H1 (cell line): ENCODE results near the gene ZNF316. TPM values are rescaled to one million over a fixed set of nuclear protein-coding genes. Genes with fewer than 3 reads are reported as not detected.

ENCODE experiments used
- CTCF ChIA-PET: fragments of 300-600 bp; sonication (Branson Sonifier 250); formaldehyde crosslinking; loops from one replicate; lab custom pipeline; 2021; ENCODE audit not compliant: partially characterized antibody; lab: Charles Lee
- POLR2A ChIA-PET: fragments of 300-600 bp; sonication (Branson Sonifier 250); formaldehyde crosslinking; loops from one replicate; lab custom pipeline; 2021; ENCODE audit warnings: inconsistent platforms; ENCODE audit not compliant: partially characterized antibody; lab: Charles Lee
- DNase-seq, 2 experiments: peaks; one replicate each; pipeline versions ENCODE4 v3.0.0 to v3.0.0-alpha.2; 2010 to 2022; ENCODE audit warnings: low spot score in 2 of 2, low read depth in 1 of 2, mixed read lengths in 1 of 2
- FAIRE-seq: peaks from 2 replicates; lab custom pipeline; 2011; peaks lifted over from hg19 to GRCh38; lab: Jason Lieb, UNC
- H2AFZ ChIP-seq: 2 replicates; pipeline ENCODE4 v1.8.1; 2012; ENCODE audit warnings: low read length, inconsistent platforms
- H2AK5ac ChIP-seq: 2 replicates; pipeline ENCODE4 v1.6.1; 2013; ENCODE audit warnings: low read depth, low read length
- H2BK120ac ChIP-seq: replicated peaks from 2 replicates; pipeline ENCODE3; 2013; ENCODE audit warnings: low read depth, low read length, inconsistent platforms
- H2BK12ac ChIP-seq: 2 replicates; pipeline ENCODE4 v1.6.1; 2013; ENCODE audit warnings: low read depth, low read length
- H2BK15ac ChIP-seq: 2 replicates; pipeline ENCODE4 v1.6.1; 2013; ENCODE audit warnings: low read length
- H2BK20ac ChIP-seq: 2 replicates; pipeline ENCODE4 v1.6.1; 2013; ENCODE audit warnings: low read length
- H2BK5ac ChIP-seq: 2 replicates; pipeline ENCODE4 v1.6.1; 2013; ENCODE audit warnings: low read depth, low read length
- H3K14ac ChIP-seq: 2 replicates; pipeline ENCODE4 v1.6.1; 2013; ENCODE audit warnings: inconsistent platforms; ENCODE audit not compliant: insufficient read length
- H3K18ac ChIP-seq: 2 replicates; pipeline ENCODE4 v1.6.1; 2013; ENCODE audit warnings: low read length; ENCODE audit errors: extremely low read depth
- H3K23ac ChIP-seq: 2 replicates; pipeline ENCODE4 v1.6.1; 2013; ENCODE audit warnings: inconsistent platforms; ENCODE audit not compliant: insufficient read length
- H3K23me2 ChIP-seq: 2 replicates; pipeline ENCODE4 v1.6.1; 2013; ENCODE audit warnings: low read depth, low read length
- H3K27ac ChIP-seq: 2 replicates; pipeline ENCODE4 v1.6.1; 2011; ENCODE audit warnings: low read depth, low read length, inconsistent platforms
- H3K27me3 ChIP-seq, 4 experiments: replicated peaks in 1 of 4; 1 replicate in 1 of 4; 2 replicates in 3 of 4; pipeline versions ENCODE4 v1.6.1 to v1.8.1; 2011 to 2013; ENCODE audit warnings: low read length in 3 of 4, mild to moderate bottlenecking in 3 of 4, inconsistent platforms in 2 of 4, mixed read lengths in 2 of 4, moderate library complexity in 1 of 4; ENCODE audit not compliant: control insufficient read depth in 3 of 4, insufficient read depth in 3 of 4; ENCODE audit errors: extremely low read depth in 1 of 4
- H3K36me3 ChIP-seq, 4 experiments: 2 replicates each; pipeline versions ENCODE4 v1.6.1 to v1.8.1; 2011 to 2013; ENCODE audit warnings: mild to moderate bottlenecking in 4 of 4, low read length in 3 of 4, moderate library complexity in 2 of 4, control low read depth in 1 of 4, inconsistent platforms in 1 of 4; ENCODE audit not compliant: insufficient read depth in 4 of 4, control insufficient read depth in 2 of 4
- H3K4ac ChIP-seq: replicated peaks from 2 replicates; pipeline ENCODE3; 2013; ENCODE audit warnings: low read length, low read depth, mixed read lengths, inconsistent platforms; ENCODE audit not compliant: insufficient read length
- H3K4me1 ChIP-seq, 4 experiments: replicated peaks in 1 of 4; 1 replicate in 1 of 4; 2 replicates in 3 of 4; pipeline versions ENCODE4 v1.6.1 to v1.8.1; 2011 to 2013; ENCODE audit warnings: low read length in 3 of 4, inconsistent platforms in 2 of 4, mixed read lengths in 1 of 4; ENCODE audit not compliant: insufficient read depth in 4 of 4, control insufficient read depth in 3 of 4
- H3K4me2 ChIP-seq, 2 experiments: 2 replicates each; pipeline versions ENCODE4 v1.6.1 to v1.8.1; 2011 to 2013; ENCODE audit warnings: low read depth in 2 of 2, low read length in 2 of 2, control low read depth in 1 of 2, inconsistent platforms in 1 of 2, mild to moderate bottlenecking in 1 of 2; ENCODE audit not compliant: insufficient read depth in 1 of 2
- H3K4me3 ChIP-seq, 4 experiments: fragments of 200-600, 300-600 bp in 1 of 4; sonication (generic), shearing (Covaris generic), sonication (Bioruptor Twin) in 1 of 4; 2 replicates each; pipeline versions ENCODE4 v1.5.1 to v1.8.1; 2011 to 2016; ENCODE audit warnings: low read length in 4 of 4, low read depth in 3 of 4, control low read depth in 2 of 4, inconsistent platforms in 2 of 4, mild to moderate bottlenecking in 2 of 4, mixed read lengths in 1 of 4, moderate library complexity in 1 of 4; ENCODE audit not compliant: insufficient read depth in 2 of 4; ENCODE audit errors: extremely low read depth in 1 of 4
- H3K56ac ChIP-seq: replicated peaks from 2 replicates; pipeline ENCODE3; 2013; ENCODE audit warnings: low read depth, mild to moderate bottlenecking, mixed read lengths, low read length, inconsistent platforms; ENCODE audit not compliant: insufficient read length
- H3K79me1 ChIP-seq: 2 replicates; pipeline ENCODE4 v1.6.1; 2013; ENCODE audit warnings: low read depth, low read length, control low read depth
- H3K79me2 ChIP-seq, 2 experiments: 2 replicates each; pipeline versions ENCODE4 v1.6.1 to v1.8.1; 2012 to 2013; ENCODE audit warnings: low read length in 2 of 2, mild to moderate bottlenecking in 2 of 2, inconsistent platforms in 1 of 2; ENCODE audit not compliant: insufficient read depth in 2 of 2, control insufficient read depth in 1 of 2
- H3K9ac ChIP-seq, 4 experiments: replicated peaks in 1 of 4; 1 replicate in 1 of 4; 2 replicates in 3 of 4; pipeline versions ENCODE4 v1.6.1 to v1.8.1; 2011 to 2013; ENCODE audit warnings: low read depth in 3 of 4, low read length in 3 of 4, control low read depth in 2 of 4, mild to moderate bottlenecking in 2 of 4, moderate library complexity in 2 of 4, inconsistent platforms in 1 of 4; ENCODE audit errors: extremely low read depth in 1 of 4
- H3K9me3 ChIP-seq, 2 experiments: 2 replicates each; pipeline versions ENCODE4 v1.6.1 to v1.8.1; 2012 to 2013; ENCODE audit warnings: mild to moderate bottlenecking in 2 of 2, moderate library complexity in 2 of 2, control low read depth in 1 of 2, inconsistent platforms in 1 of 2, low read depth in 1 of 2, low read length in 1 of 2, mixed read lengths in 1 of 2; ENCODE audit not compliant: insufficient read depth in 2 of 2
- H4K20me1 ChIP-seq, 2 experiments: replicated peaks in 1 of 2; 2 replicates each; pipeline versions ENCODE3 to v1.8.1; 2011 to 2013; ENCODE audit warnings: inconsistent platforms in 2 of 2, low read length in 2 of 2, mild to moderate bottlenecking in 1 of 2; ENCODE audit not compliant: insufficient read depth in 2 of 2, control insufficient read depth in 1 of 2
- H4K5ac ChIP-seq: 2 replicates; pipeline ENCODE4 v1.6.1; 2013; ENCODE audit warnings: low read length, low read depth, mixed read lengths, inconsistent platforms; ENCODE audit not compliant: insufficient read length
- H4K8ac ChIP-seq: 2 replicates; pipeline ENCODE4 v1.8.0; 2013; ENCODE audit warnings: mild to moderate bottlenecking, moderate library complexity, low read length, inconsistent platforms; ENCODE audit not compliant: insufficient read depth; ENCODE audit errors: extremely low read depth
- H4K91ac ChIP-seq: replicated peaks from 2 replicates; pipeline ENCODE3; 2013; ENCODE audit warnings: low read length, mixed read lengths, inconsistent platforms; ENCODE audit not compliant: insufficient read length
- ASH2L ChIP-seq: fragments of 200-600, 300-600 bp; sonication (generic); IDR thresholded peaks from one replicate; pipeline ENCODE4 v1.7.1; 2017; ENCODE audit warnings: low read length
- EP300 ChIP-seq, 2 experiments: IDR thresholded peaks; 1 replicate in 1 of 2; 2 replicates in 1 of 2; pipeline ENCODE4 v1.6.1; 2011 to 2012; ENCODE audit warnings: low read depth in 2 of 2, low read length in 2 of 2, mild to moderate bottlenecking in 2 of 2, borderline replicate concordance in 1 of 2, inconsistent platforms in 1 of 2, moderate library complexity in 1 of 2
- GABPA ChIP-seq: IDR thresholded peaks from 2 replicates; pipeline ENCODE4 v1.6.1; 2011; ENCODE audit warnings: mild to moderate bottlenecking, low read length, moderate library complexity, borderline replicate concordance; ENCODE audit not compliant: insufficient read depth
- NRF1 ChIP-seq: IDR thresholded peaks from 2 replicates; pipeline ENCODE4 v1.6.1; 2011; ENCODE audit warnings: mild to moderate bottlenecking, low read depth, low read length, improper control_type of control experiment
- RXRA ChIP-seq: IDR thresholded peaks from 2 replicates; pipeline ENCODE4 v1.6.1; 2011; ENCODE audit warnings: low read depth, mild to moderate bottlenecking, low read length, moderate library complexity; ENCODE audit not compliant: insufficient read depth
- SAP30 ChIP-seq: fragments of 300-600 bp; sonication (generic); IDR thresholded peaks from 2 replicates; pipeline ENCODE4 v1.7.1; 2012; ENCODE audit warnings: low read length, moderate library complexity, mild to moderate bottlenecking, inconsistent platforms; ENCODE audit not compliant: insufficient read depth, insufficient replicate concordance
- SUZ12 ChIP-seq: fragments of 200-600 bp; sonication (generic); IDR thresholded peaks from 2 replicates; pipeline ENCODE4 v1.6.1; 2012; ENCODE audit warnings: mild to moderate bottlenecking, inconsistent platforms, low read length, moderate library complexity, mixed read lengths
- TEAD4 ChIP-seq: IDR thresholded peaks from 2 replicates; pipeline ENCODE4 v1.6.1; 2012; ENCODE audit warnings: low read depth, low read length, inconsistent platforms, mixed read lengths
- USF2 ChIP-seq: IDR thresholded peaks from 2 replicates; pipeline ENCODE4 v1.6.1; 2011; ENCODE audit warnings: low read length, improper control_type of control experiment
- WGBS, 2 experiments: shearing (Covaris generic) in 1 of 2; methylation state at CpG; one replicate each; pipeline versions ENCODE4 v1.1.6 to v1.1.7; 2013 to 2015; ENCODE audit warnings: low lambda C conversion rate in 2 of 2, mixed read lengths in 2 of 2, inconsistent platforms in 1 of 2, low coverage in 1 of 2, missing lambda C conversion rate in 1 of 2; ENCODE audit not compliant: insufficient replicate concordance in 2 of 2, insufficient coverage in 1 of 2, insufficient read length in 1 of 2; ENCODE audit errors: extremely low coverage in 1 of 2, missing lambda C conversion rate in 1 of 2; 5-methylcytosine and 5-hydroxymethylcytosine counted together
- polyA plus RNA-seq, 7 experiments: library from polyadenylated mRNA; depleted of rRNA in 3 of 7; stranded (reverse) in 5 of 7; unstranded in 2 of 7; fragments of >200 nt in 5 of 7; fragments of 200-250 nt in 2 of 7; gene quantifications; 1 replicate in 5 of 7; 2 replicates in 1 of 7; 4 replicates in 1 of 7; pipeline versions ENCODE4 v1.2.1 to v1.2.3, GENCODE V29; 2011 to 2013; ENCODE audit warnings: missing spikeins in 2 of 7, mixed read lengths in 2 of 7
- total RNA-seq: library from RNA; stranded (reverse); fragmentation: NEBNext Ultra II Directional; extraction: Animal tissue kit (Norgen Biotek cat#: 25700); gene quantifications from 2 replicates; pipeline ENCODE4 v1.2.1, GENCODE V29; 2021

The ZNF316 gene
- total and polyA plus RNA-seq, 2 of the 8 experiments (the other 6 are each of a cell fraction or from before 2014, with no cell fraction given), result 3.6 to 13.7 TPM

GRCh38 chr7:6619961-6620360 lies 17.2 kb upstream of the ZNF316 start:
- Histone ChIP-seq H2AK5ac (no peak overlapping the region), H4K20me1 (peaks cover 0 to 5% of the 10 kb centered on the region in 2 experiments), H3K4ac (no peak overlapping the region), H3K23me2 (peaks cover 5% of the 10 kb centered on the region; the same call in 1 of the 2 replicates), H3K27ac (no peak overlapping the region), H3K36me3 (peaks cover 5 to 21% (median 7%) of the 10 kb centered on the region in 4 experiments; a peak in 4 of 8 replicates), H3K56ac (no peak overlapping the region), H2BK5ac (no peak overlapping the region), H2BK120ac (no peak overlapping the region), H4K5ac (no peak overlapping the region), H3K4me1 (peaks cover 0 to 2% (median under 1%) of the 10 kb centered on the region in 4 experiments; a peak in 4 of 7 replicates), H4K91ac (no peak overlapping the region), H2BK15ac (no peak overlapping the region), H3K4me2 (no peak overlapping the region), H2BK20ac (no peak overlapping the region), H3K14ac (no peak overlapping the region), H2BK12ac (no peak overlapping the region), H4K8ac (no peak overlapping the region), H3K79me1 (peaks cover 2% of the 10 kb centered on the region; the same call in 1 of the 2 replicates), H2AFZ (no peak overlapping the region), H3K9ac (no peak overlapping the region), H3K79me2 (no peaks in the 10 kb centered on the region), H3K27me3 (no peaks in the 10 kb centered on the region), H3K9me3 (no peaks in the 10 kb centered on the region; a peak in 1 of 4 replicates), H3K23ac (no peak overlapping the region), H3K4me3 (no peak overlapping the region), H3K18ac (no peak overlapping the region)
- WGBS, 2 experiments, result 93% methylated on average over 3 of the region's 3 CpGs; no CpG with 5 or more reads in 1 of the 2 experiments
- DNase-seq, result no peak
- FAIRE-seq, result no peak
- ChIA-PET CTCF (interaction anchor here (0.8 kb wide), 1 partner anchor 238 kb away, joined by 3 read pairs; no protein-coding TSS in a partner anchor), POLR2A (no interaction called here)
- no peak for TF ChIP-seq SAP30
- no peak for TF ChIP-seq SUZ12
- TF ChIP-seq RXRA, result no peak
- TF ChIP-seq EP300 (IDR thresholded peaks at IDR 0.05; ENCODE audit: borderline replicate concordance in 1 of 2, low read depth in 2 of 2, low read length in 2 of 2), result no peak
- no peak for TF ChIP-seq GABPA
- no peak for TF ChIP-seq ASH2L
- TF ChIP-seq USF2, result no peak
- TF ChIP-seq NRF1, result no peak
- no peak for TF ChIP-seq TEAD4
